CD4-positive, alpha-beta T cell treated with Interleukin-17A for 1 hour (primary cell): ENCODE results near the gene PDE4D.
"Not testable (repeated sequence)": the region's sequence is repeated elsewhere in the genome, so short reads cannot be mapped to it uniquely, and the experiment has no call there.

Source experiments
- DNase-seq: peaks from one replicate; pipeline ENCODE4 v3.0.0-alpha.2; 2020

Gene PDE4D

DNA sequence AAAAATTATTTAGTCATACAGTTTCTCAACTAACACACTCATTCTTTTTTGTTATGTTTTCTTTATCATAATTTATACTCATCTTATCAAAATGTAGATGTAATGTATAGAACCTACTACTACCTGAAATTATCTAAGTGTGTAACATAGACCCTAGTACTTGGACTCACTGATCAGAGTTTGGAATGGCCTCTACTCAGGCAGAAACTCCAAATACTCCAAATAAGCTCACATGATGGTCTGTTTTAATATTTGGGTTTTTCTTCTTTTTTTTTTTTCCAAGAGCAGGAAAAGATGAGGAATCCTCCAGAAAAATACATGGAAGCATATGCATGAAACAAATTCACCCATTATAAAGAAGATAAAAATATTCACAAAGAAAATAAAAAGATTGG is 126.3 kb downstream of the PDE4D start:
- no peak for DNase-seq

DNA sequence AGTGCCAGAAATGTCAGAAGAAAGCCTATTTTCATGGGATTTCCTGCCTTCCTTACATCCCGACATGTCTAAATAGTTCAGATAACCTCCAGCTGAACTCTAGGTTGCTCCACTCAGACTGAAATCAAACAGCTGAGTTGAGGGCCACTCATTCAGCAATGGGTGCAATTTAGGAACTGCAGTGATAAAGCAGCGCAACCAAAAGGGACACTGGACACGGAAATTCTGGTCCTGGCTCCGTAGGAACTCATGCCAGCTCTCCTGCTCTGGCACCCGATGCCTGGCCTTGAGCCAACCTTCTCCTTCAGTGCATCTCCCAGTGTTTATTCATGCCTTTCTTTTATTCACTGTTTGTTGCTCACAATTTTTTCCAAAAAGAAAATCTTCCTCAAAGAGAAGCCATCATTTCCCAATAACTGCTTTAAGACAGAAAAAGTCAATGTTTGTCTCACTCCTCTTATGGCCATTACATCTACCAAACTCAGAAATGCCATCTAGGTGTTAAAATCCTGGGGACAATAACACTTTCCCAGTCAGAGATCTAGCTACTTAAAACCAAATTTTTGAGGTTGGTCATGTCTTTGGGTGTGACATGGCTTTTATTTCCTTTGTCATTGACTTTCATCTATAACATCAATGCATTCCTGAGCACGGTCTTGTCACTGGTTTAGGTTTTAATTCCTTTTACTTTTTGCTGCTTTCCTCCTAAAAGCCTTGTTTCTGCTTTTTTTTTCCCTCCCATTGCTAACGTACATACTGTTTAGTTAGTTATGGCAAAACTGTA is 126.9 kb downstream of the PDE4D start:
- DNase-seq = no peak

DNA sequence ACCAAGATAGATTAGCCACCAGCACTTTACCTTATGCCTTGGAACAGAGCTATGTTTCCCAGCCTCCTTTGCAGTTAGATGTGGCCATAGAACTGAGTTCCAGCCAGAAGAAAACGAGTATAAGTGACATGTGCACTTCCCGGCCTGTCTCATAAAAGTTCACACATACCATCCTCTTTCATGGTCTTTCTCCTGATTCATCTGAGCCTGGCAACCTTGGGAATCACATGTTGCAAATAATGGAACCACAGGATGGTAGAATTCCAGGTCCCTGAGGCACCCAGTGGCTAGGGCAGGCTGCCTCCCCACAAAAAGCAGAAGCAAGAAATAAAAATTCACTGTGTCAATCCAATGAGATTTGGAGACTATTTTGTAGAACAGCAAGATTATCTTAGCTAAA is 128.1 kb downstream of the PDE4D start:
- no peak for DNase-seq

DNA sequence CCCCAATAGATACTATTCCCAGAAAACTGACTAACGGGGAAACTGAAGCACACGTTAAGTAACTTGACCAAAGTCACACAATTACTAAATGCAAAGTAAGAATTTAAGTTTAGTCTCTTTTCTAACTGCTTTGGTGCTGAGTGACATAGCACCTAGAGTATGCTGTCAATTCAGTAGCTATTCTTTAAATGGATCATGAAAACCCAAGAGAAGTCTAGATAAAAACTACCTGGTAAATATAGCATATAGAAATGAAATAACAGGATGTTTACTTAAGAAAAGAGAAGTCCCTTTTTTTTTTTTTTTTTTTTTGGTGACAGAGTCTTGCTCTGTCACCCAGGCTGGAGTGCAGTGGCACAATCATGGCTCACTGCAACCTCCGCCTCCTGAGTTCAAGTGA is 129.2 kb downstream of the PDE4D start:
- no peak for DNase-seq

DNA sequence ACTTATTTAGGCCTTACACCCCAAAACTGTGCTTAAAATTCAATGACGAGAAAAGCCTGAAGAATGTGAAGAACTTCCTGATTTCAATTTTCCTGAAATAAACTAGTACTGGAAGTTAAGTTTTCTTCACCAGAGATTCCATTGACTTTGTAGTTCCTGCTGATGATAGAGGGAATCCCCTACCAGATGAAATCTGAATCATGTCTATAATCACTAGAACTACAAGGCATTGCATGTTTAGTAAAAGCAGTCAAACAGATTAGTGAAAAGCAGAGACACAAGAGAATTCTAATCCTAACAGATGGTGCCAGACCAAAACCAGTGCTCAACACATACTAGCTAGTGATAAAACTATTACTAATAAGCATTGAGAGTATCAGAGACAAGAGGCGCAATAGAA is 130.0 kb downstream of the PDE4D start:
- DNase-seq = no peak

DNA sequence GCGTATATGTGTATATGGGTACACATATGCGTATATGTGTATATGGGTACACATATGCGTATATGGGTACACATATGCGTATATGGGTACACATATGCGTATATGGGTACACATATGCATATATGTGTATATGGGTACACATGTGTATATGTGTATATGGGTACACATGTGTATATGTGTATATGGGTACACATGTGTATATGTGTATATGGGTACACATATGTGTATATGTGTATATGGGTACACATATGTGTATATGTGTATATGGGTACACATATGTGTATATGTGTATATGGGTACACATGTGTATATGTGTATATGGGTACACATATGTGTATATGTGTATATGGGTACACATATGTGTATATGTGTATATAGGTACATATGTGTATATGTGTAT is 131.3 kb downstream of the PDE4D start:
- DNase-seq = not testable (repeated sequence)

DNA sequence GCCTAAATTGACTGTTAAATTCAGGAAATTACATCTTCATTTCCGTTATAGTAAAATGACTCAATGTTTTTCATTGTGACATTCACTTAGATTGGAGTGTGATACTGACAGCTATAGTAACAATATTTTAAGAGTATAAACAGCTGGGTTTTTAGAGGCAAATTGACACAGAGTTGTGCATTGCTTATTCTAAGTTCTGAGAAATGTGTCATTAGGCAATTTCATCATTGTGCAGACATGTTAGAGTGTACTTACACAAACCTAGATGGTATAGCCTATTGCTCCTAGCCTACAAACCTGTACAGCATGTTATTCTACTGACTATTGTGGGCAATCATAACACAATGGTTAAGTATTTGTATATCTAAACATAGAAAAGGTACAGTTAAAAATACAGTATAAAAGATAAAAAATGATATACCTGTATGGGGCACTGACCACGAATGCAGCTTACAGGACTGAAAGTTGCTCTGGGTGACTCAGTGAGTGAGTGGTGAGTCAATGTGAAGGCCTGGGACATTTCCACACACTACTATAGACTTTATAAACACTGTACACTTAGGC is 132.7 kb downstream of the PDE4D start:
- DNase-seq = peak; percentile 9

DNA sequence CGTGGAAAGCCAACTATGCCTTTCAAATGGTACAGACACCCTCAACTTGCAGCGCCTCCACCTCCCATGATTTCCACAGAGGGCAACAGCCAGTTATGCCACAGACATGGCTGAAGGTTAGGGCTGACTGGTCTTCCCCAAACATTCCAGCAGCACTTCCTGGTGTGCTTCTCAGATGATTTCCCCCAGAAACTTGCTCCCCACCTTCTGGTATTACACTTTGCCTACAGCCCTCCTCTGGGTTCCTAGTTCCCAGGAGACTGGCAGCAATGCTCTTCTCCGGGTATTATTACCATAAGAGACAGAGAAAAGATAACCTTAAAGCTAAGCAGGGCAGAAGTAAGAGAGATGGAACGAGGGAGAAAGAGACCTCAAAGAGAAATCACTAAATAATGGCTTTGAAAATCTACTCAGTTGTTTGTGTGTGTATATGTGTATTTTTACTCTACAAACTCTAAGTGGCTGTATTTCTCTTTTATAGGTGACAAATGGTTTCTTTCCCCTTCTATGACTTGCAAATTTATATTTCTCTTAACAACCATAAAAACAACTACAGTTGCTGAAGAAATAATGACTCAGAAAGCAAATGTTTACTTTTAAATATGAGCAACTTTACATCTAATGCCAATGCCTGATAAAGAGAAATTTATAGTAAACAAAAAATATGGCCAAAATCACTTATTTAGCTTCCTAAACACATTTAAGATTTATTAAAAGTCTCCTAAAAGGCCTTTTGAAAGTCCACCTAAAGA is 133.8 kb downstream of the PDE4D start:
- no peak for DNase-seq

DNA sequence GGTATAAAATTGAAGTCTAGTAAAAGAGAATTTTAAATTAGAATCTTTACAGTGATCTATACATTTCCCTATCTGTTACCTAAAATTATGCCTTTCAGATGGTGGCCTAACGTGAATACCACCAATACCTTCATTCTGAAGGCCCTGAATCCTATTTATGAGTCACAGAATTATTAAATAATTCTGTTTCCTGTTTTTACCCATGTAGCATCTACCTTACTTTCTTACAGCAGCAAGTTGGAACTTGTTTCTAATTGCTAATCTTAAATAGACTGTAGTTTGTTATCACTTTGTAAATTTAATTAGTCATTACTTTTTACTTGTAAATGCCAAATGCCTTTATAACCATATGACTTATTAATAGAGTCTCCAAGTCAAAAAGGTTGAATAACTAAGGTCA is 135.0 kb downstream of the PDE4D start:
- no peak for DNase-seq

DNA sequence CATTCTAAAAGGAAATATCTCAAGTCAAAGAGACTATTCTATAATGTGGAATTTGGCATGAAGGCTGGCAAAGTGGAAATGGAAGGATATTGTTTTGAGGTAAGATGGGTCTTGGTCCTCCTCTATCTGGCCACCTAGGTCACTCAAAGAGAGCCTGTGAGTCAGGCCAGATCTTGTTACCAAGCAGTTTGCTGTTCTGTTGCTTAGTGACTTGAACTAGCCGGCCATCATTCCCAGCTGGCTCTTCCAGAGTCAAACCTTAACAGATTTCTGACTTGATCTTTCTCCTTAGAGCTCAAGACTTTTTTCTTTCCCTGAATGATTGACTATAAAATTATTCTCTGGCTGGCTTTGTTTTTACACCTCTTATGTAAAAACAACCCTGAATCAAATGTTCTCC is 136.1 kb downstream of the PDE4D start:
- DNase-seq = no peak

DNA sequence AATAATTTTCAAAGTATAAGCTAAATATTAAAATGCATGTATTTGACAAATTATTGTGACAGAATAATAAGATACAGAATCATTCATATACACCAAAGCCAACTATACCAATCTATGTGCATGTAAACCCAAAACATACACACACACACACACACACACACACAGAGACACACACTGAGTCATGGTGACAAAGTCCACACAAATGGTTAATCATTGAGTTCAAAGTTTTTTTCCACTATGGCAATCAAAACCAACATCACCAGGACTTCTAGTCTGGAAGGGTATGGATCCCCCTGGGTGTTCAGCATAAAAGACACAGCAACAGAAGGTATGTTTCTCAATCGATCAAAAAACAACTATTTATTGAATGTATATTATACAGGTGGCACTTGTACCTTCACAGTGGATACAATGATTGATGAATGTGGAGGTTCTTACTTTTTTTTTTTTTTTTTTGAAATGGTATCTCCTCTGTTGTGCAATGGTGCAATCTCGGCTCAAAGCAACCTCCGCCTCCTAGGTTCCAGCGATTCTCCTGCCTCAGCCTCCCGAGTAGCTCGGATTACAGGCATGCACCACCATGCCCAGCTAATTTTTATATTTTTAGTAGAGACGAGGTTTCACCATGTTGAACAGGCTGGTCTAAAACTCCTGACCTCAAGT is 137.0 kb downstream of the PDE4D start:
- DNase-seq = no peak

DNA sequence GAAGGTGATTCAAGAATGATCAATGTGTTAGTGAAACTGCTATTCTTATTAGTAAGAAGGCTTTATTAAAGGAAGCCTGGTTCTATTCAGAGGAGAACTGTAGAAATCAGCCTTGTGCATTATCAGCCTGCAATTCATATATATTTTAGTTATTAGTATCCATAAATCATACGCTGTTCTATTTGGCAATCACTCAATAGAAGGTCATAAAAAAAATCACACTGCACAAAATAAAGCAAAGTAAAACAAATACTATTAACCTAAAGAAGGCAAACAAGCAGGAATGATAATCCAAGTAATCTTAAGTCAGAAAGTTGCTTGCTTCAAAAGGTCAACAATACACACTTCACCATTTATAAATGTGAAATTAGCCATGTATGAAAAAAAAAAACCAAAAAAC is 138.1 kb downstream of the PDE4D start:
- no peak for DNase-seq

DNA sequence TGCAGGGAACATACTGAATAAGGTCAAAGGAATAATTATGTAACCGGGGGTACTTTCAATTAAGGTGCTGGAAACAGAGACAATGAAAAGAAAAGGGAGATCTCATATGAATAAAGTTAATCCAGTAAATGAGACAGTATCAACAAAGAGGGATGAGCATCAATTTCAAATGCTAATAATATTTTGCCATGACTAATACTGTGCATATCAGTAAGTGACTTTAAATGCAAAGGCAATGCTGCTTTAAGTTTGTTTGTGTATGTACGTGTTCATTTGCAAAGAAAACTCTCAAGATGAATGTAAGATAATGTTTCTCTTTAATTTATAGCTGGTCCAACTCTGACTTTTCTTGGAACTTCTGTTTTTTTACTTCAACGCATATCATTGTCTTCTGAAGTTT is 139.9 kb downstream of the PDE4D start:
- no peak for DNase-seq

DNA sequence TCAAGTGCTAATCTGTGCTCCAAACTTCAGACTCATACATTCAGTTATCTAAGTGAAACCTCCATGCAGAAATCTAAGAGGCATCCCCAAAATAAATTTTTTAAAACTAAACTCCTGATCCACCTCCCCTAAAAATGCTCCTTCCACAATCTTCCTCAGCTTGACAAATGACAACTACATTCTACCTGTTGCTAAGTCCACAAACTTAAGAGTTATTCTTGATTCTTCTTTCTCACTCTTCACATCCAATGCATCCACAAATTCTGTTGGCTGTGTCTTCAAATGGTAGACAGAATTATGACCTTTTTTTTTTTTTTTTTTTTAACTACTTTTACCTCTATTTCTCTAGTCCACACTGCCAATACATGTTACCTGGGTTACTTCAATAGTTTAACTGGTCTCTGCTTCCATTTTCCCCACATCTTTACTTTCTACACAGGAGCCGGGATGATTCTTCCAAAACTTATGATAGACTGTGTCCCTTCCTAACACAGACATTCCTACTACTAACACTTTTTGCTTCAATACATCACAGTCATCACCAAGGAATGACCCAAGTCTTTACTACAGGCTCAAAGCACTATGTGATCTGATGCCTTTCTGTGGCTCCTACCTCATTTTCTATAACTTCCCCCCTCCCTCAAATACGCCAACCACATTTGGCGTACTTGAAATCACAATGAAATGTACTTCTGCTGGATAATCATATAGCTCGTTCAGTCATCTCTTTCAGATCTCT is 143.6 kb downstream of the PDE4D start:
- DNase-seq = no peak

DNA sequence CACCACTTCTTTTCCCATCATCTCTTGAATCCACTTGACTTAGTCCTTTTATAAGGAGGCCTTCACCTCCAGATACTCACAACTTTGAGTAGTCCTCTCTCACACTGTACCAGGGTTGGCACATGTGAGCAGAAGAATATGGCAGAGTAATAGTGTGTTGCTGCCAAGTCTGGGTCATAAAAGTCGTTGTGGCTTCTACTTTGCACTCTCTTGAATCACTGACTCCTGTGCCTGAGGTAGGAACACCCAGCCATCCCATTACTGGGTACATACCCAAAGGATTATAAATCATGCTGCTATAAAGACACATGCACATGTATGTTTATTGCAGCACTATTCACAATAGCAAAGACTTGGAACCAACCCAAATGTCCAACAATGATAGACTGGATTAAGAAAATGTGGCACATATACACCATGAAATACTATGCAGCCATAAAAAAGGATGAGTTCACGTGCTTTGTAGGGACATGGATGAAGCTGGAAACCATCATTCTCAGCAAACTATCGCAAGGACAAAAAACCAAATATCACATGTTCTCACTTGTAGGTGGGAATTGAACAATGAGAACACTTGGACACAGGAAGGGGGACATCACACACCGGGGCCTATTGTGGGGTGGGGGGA is 145.4 kb downstream of the PDE4D start:
- DNase-seq = not testable (repeated sequence)

DNA sequence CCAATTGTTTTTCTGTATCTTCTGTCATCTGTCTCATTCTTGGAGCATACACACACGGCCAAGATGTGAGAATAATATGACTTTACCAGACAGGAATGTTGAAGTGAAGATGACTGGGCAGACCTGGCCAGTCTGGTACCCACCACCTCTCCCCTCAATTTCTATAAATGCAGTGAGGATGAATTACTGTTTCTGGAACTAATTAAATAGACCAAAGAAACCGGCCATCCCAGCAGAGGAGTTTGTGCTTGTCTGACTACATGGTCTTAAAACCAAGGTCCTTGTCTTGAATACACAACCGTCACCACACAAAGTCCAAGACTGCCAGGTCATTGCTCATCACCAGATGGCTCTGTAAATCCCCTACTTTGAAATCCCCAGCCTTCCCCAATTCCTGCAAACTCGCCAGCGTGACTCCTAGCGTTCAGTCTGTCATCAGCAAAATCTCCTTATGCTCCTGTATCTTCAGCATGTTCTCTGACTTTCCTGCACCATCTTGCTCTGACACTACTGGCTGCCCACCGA is 147.2 kb downstream of the PDE4D start:
- DNase-seq = no peak

DNA sequence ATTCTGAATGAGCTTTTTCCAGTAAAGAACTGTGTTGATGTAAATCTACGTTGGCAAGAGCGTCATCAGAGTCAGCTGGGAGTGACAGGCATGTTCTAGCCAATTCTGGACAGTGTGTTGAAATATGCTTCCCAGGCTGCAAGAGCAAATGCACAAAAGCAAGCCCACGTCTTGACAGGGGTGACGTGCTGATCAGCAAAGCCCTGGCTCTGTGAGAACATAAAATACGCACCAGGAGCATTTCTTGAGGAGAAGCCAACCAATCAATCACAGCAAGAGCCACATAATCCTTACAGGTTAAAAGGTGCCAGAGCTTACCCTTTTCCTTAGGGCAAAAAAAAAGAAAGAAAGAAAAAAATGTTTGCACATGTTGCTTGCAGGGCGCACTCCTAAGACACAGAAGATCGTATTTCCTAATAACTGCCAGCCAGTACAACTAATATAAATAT is 148.1 kb downstream of the PDE4D start:
- no peak for DNase-seq

DNA sequence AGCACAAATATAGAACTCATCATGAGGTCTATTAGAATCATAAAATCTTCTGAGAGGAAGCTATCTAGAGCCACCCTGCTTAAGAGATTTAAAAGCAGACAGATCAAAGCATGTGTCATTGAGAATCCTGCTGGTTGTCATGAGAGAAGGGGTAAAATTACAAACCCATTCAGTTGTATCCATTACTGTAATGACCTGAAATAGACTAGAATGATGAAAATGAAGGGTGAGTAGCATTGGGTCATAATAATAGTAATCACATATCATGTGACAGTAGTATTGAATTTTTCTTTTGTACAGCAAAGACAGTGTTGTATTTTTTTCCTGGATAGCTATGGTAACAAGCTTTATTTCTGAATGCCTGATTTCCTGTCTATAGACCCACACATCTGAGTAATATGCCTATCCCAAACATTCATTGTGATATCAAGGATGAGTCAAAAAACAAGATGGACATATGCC is 149.0 kb downstream of the PDE4D start:
- no peak for DNase-seq

DNA sequence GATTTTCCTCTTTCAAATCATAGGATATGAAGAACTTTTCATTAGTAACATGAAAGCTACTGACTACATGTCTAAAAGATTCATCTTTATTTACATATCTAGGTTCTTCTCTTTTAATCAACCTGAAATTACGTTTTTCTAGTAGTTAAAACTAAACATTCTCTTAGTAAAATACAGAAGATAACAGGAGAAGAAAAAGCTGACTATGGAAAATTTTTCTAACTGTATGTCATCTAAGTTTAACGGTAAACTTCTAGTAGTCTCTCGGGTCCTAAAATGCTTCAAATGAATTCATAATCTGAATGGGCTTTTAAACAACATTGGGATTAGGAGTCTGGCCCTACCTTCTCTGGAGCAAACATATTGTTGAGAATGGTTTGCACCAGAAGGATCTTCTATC is 151.9 kb downstream of the PDE4D start:
- DNase-seq = no peak

DNA sequence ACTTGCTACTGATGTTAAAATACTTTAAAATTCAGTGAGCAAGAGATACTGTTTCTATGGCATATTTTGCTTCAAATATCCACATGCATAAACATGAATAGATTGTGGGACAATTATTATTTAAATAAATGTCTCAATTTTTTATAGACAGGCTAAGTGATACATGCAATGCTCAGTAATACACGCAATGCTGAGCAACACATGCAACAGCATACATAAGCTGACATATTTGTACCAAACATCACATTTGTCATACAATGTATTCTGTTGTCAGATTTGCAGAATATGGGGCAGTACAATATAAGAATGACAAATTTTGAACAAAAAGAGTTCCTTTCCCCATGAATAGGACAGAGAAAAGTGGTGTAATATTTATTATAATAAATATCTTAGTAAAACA is 155.5 kb downstream of the PDE4D start:
- no peak for DNase-seq

DNA sequence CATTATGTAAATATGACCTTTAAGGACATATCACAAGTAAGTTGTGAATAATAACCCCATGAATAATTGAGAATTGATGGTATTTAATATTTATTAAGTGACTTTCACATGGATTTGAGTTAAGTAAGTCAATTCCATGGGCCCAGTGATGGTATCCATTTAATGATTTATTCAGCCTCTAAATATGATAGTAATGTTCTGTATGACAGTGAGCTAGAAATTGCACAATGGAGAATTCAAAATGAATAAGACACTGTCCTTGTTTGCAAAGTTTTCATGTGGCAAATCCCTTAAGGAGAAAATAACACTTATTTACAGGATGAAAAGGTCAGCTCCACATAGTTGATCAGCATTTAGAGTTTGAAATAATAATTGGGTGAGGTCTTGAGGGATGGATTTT is 160.7 kb downstream of the PDE4D start:
- DNase-seq = no peak

DNA sequence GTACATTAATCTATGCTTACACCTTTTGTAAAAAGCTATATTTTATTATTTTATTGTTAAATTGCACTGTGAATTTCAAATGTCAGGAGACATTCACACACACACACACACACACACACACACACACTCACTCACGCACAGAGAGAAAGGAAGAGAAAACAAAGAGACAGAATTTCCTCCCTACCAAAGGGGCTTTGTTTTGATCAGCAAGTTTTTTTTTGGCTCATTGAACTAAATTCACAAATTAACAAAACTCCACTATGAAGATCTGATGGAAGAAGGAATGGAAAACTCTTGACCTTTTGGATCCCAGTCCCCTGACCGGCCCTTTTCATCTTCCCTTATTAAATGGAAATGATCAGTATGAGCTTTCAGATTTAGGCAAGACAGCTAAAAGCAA is 161.2 kb downstream of the PDE4D start:
- no peak for DNase-seq
